Measurements from ENCODE around the gene S100A12.

The S100A12 gene

GRCh38 chr1:153343811-153344717 lies 31.4 kb downstream of the S100A12 start:
- no peak overlapping the region for H3K4me3 ChIP-seq (ENCODE audit: insufficient read length, low read depth)
- H3K36me3 ChIP-seq (ENCODE audit: insufficient read depth, insufficient read length, low read length): no peaks in the 10 kb centered on the region
- DNase-seq (ENCODE audit: low read depth, low spot score): no peak
- H3K4me1 ChIP-seq (ENCODE audit: insufficient read depth, insufficient read length): peaks cover 9% of the 10 kb centered on the region
- H3K27me3 ChIP-seq (ENCODE audit: insufficient read depth, insufficient read length): no peaks in the 10 kb centered on the region
- H3K9me3 ChIP-seq (ENCODE audit: insufficient read depth, low read length): no peaks in the 10 kb centered on the region; the same call in 1 of the 2 replicates
- no peak for TF ChIP-seq YY1 (IDR thresholded peaks at IDR 0.05; ENCODE audit: insufficient read depth, insufficient read length)
- no peak overlapping the region for H3K9ac ChIP-seq (ENCODE audit: insufficient read length, low read depth)

- H3K9me3 ChIP-seq (ENCODE audit: insufficient read depth, low read length): no peaks in the 10 kb centered on the region; the same call in 1 of the 2 replicates
Measured at GRCh38 chr1:153343040-153343681, 32.3 kb downstream of the S100A12 start.

GRCh38 chr1:153342178-153342577 lies 33.2 kb downstream of the S100A12 start:
- H3K27me3 ChIP-seq (ENCODE audit: insufficient read depth, insufficient read length): no peaks in the 10 kb centered on the region
- H3K4me3 ChIP-seq (ENCODE audit: insufficient read length, low read depth): no peak overlapping the region
- peaks cover 9% of the 10 kb centered on the region for H3K4me1 ChIP-seq (ENCODE audit: insufficient read depth, insufficient read length)
- no peak overlapping the region for H3K9ac ChIP-seq (ENCODE audit: insufficient read length, low read depth)
- TF ChIP-seq YY1 (IDR thresholded peaks at IDR 0.05; ENCODE audit: insufficient read depth, insufficient read length): no peak
- TF ChIP-seq SUZ12 (IDR thresholded peaks at IDR 0.05; ENCODE audit: extremely low read depth, insufficient read depth, insufficient read length): no peak
- no peak for TF ChIP-seq ZNF274 (IDR thresholded peaks at IDR 0.05; ENCODE audit: low read depth, low read length)
- H3K9me3 ChIP-seq (ENCODE audit: insufficient read depth, low read length): no peaks in the 10 kb centered on the region; the same call in 1 of the 2 replicates
- no peak for DNase-seq (ENCODE audit: low read depth, low spot score)
- no peaks in the 10 kb centered on the region for H3K36me3 ChIP-seq (ENCODE audit: insufficient read depth, insufficient read length, low read length)

More at GRCh38 chr1:153343040-153343681, 32.3 kb downstream of the S100A12 start:
- Histone ChIP-seq H3K4me3 (ENCODE audit: insufficient read length, low read depth) (no peak overlapping the region), H3K36me3 (ENCODE audit: insufficient read depth, insufficient read length, low read length) (no peaks in the 10 kb centered on the region), H3K27me3 (ENCODE audit: insufficient read depth, insufficient read length) (no peaks in the 10 kb centered on the region), H3K9ac (ENCODE audit: insufficient read length, low read depth) (no peak overlapping the region), H3K4me1 (ENCODE audit: insufficient read depth, insufficient read length) (peaks cover 9% of the 10 kb centered on the region)
- TF ChIP-seq YY1 (IDR thresholded peaks at IDR 0.05; ENCODE audit: insufficient read depth, insufficient read length): no peak
- TF ChIP-seq ZNF274 (IDR thresholded peaks at IDR 0.05; ENCODE audit: low read depth, low read length): no peak
- TF ChIP-seq SUZ12 (IDR thresholded peaks at IDR 0.05; ENCODE audit: extremely low read depth, insufficient read depth, insufficient read length): no peak
- no peak for DNase-seq (ENCODE audit: low read depth, low spot score)

- TF ChIP-seq YY1 (IDR thresholded peaks at IDR 0.05; ENCODE audit: insufficient read depth, insufficient read length): no peak
- no peak for TF ChIP-seq ZNF274 (IDR thresholded peaks at IDR 0.05; ENCODE audit: low read depth, low read length)
- TF ChIP-seq SUZ12 (IDR thresholded peaks at IDR 0.05; ENCODE audit: extremely low read depth, insufficient read depth, insufficient read length): no peak
- Histone ChIP-seq H3K4me1 (ENCODE audit: insufficient read depth, insufficient read length) (peaks cover 9% of the 10 kb centered on the region), H3K4me3 (ENCODE audit: insufficient read length, low read depth) (no peak overlapping the region), H3K9me3 (ENCODE audit: insufficient read depth, low read length) (no peaks in the 10 kb centered on the region; the same call in 1 of the 2 replicates), H3K27me3 (ENCODE audit: insufficient read depth, insufficient read length) (no peaks in the 10 kb centered on the region), H3K36me3 (ENCODE audit: insufficient read depth, insufficient read length, low read length) (no peaks in the 10 kb centered on the region), H3K9ac (ENCODE audit: insufficient read length, low read depth) (no peak overlapping the region)
- DNase-seq (ENCODE audit: low read depth, low spot score): no peak
Measured at GRCh38 chr1:153341431-153341934, 33.9 kb downstream of the S100A12 start.

GRCh38 chr1:153340356-153340755 lies 35.1 kb downstream of the S100A12 start:
- Histone ChIP-seq H3K36me3 (ENCODE audit: insufficient read depth, insufficient read length, low read length) (no peaks in the 10 kb centered on the region), H3K4me3 (ENCODE audit: insufficient read length, low read depth) (no peak overlapping the region), H3K9me3 (ENCODE audit: insufficient read depth, low read length) (no peaks in the 10 kb centered on the region; the same call in 1 of the 2 replicates), H3K4me1 (ENCODE audit: insufficient read depth, insufficient read length) (peaks cover 9% of the 10 kb centered on the region), H3K9ac (ENCODE audit: insufficient read length, low read depth) (no peak overlapping the region), H3K27me3 (ENCODE audit: insufficient read depth, insufficient read length) (no peaks in the 10 kb centered on the region)
- DNase-seq (ENCODE audit: low read depth, low spot score): no peak
- TF ChIP-seq SUZ12 (IDR thresholded peaks at IDR 0.05; ENCODE audit: extremely low read depth, insufficient read depth, insufficient read length) (no peak), ZNF274 (IDR thresholded peaks at IDR 0.05; ENCODE audit: low read depth, low read length) (no peak), YY1 (IDR thresholded peaks at IDR 0.05; ENCODE audit: insufficient read depth, insufficient read length) (no peak)

- H3K9ac ChIP-seq (ENCODE audit: insufficient read length, low read depth): no peak overlapping the region
- no peaks in the 10 kb centered on the region; the same call in 1 of the 2 replicates for H3K9me3 ChIP-seq (ENCODE audit: insufficient read depth, low read length)
- TF ChIP-seq YY1 (IDR thresholded peaks at IDR 0.05; ENCODE audit: insufficient read depth, insufficient read length): no peak
- TF ChIP-seq SUZ12 (IDR thresholded peaks at IDR 0.05; ENCODE audit: extremely low read depth, insufficient read depth, insufficient read length): no peak
- no peak for TF ChIP-seq ZNF274 (IDR thresholded peaks at IDR 0.05; ENCODE audit: low read depth, low read length)
- no peak overlapping the region for H3K4me3 ChIP-seq (ENCODE audit: insufficient read length, low read depth)
- peaks cover 9% of the 10 kb centered on the region for H3K4me1 ChIP-seq (ENCODE audit: insufficient read depth, insufficient read length)
- DNase-seq (ENCODE audit: low read depth, low spot score): no peak
- H3K36me3 ChIP-seq (ENCODE audit: insufficient read depth, insufficient read length, low read length): no peaks in the 10 kb centered on the region
- H3K27me3 ChIP-seq (ENCODE audit: insufficient read depth, insufficient read length): no peaks in the 10 kb centered on the region
Measured at GRCh38 chr1:153339802-153340201, 35.6 kb downstream of the S100A12 start.
